K562 (cell line): ENCODE results near the gene UBE2E3. TPM values are rescaled to one million over a fixed set of nuclear protein-coding genes. Genes with fewer than 3 reads are reported as not detected.
A peak's percentile ranks its signal among the peaks of the same experiment; 100 is the strongest.

Source experiments
- CBX3 ChIP-seq, 2 experiments: IDR thresholded peaks; 1 replicate in 1 of 2; 2 replicates in 1 of 2; pipeline ENCODE4 v1.6.1; 2012; ENCODE audit warnings: inconsistent platforms in 2 of 2, low read length in 2 of 2, borderline replicate concordance in 1 of 2, control low read depth in 1 of 2
- DNMT1 ChIP-seq: fragments of 450-650 bp; IDR thresholded peaks from 2 replicates; pipeline ENCODE4 v1.6.1; 2016; ENCODE audit warnings: antibody characterized with exemption, mild to moderate bottlenecking
- MCM2 ChIP-seq: fragments of 450-650 bp; IDR thresholded peaks from 2 replicates; pipeline ENCODE4 v1.6.1; 2017; ENCODE audit warnings: low read depth, mild to moderate bottlenecking
- POLR2G ChIP-seq: fragments of 200-400 bp; formaldehyde crosslinking; IDR thresholded peaks from 2 replicates; pipeline ENCODE4 v1.6.1; 2017; ENCODE audit warnings: low read depth, mild to moderate bottlenecking, antibody characterized with exemption, low read length, moderate library complexity
- RBM34 ChIP-seq: fragments of 200-400 bp; formaldehyde crosslinking; IDR thresholded peaks from 2 replicates; pipeline ENCODE4 v1.6.1; 2018; ENCODE audit warnings: low read length, borderline replicate concordance; ENCODE audit not compliant: insufficient read depth
- REST ChIP-seq, 2 experiments: fragments of 450-650 bp; formaldehyde crosslinking in 1 of 2; IDR thresholded peaks; 2 replicates each; pipeline versions ENCODE4 v1.4.0 to v1.6.1; 2014 to 2020; ENCODE audit warnings: mild to moderate bottlenecking in 2 of 2, borderline replicate concordance in 1 of 2, low read depth in 1 of 2
- RFX1 ChIP-seq: fragments of 450-650 bp; IDR thresholded peaks from 2 replicates; pipeline ENCODE4 v1.6.1; 2016; ENCODE audit warnings: mild to moderate bottlenecking, moderate library complexity
- SIN3A ChIP-seq, 2 experiments: fragments of 150-350 bp in 1 of 2; IDR thresholded peaks; 2 replicates each; pipeline ENCODE4 v1.6.1; 2011 to 2016; ENCODE audit warnings: borderline replicate concordance in 2 of 2, low read depth in 2 of 2, low read length in 2 of 2, mild to moderate bottlenecking in 2 of 2, moderate library complexity in 2 of 2; ENCODE audit not compliant: control insufficient read depth in 1 of 2
- SRSF7 ChIP-seq: fragments of 200-400 bp; formaldehyde crosslinking; optimal IDR thresholded peaks from 2 replicates; pipeline ENCODE3; 2017; ENCODE audit warnings: mild to moderate bottlenecking, low read depth, low read length
- TBL1XR1 ChIP-seq, 2 experiments: IDR thresholded peaks; 2 replicates each; pipeline ENCODE4 v1.6.1; 2012; ENCODE audit warnings: improper control_type of control experiment in 2 of 2, low read length in 2 of 2, mild to moderate bottlenecking in 1 of 2
- TCF3 ChIP-seq: sonication (generic); formaldehyde crosslinking; IDR thresholded peaks from 2 replicates; pipeline ENCODE4 v1.4.0; 2020; ENCODE audit warnings: mild to moderate bottlenecking, missing genetic modification reagents
- TEAD4 ChIP-seq, 2 experiments: sonication (generic) in 1 of 2; formaldehyde crosslinking in 1 of 2; IDR thresholded peaks; 2 replicates each; pipeline versions ENCODE4 v1.6.1 to v1.8.0; 2012 to 2022; ENCODE audit warnings: borderline replicate concordance in 1 of 2, inconsistent platforms in 1 of 2, low read length in 1 of 2, mild to moderate bottlenecking in 1 of 2, missing genetic modification reagents in 1 of 2
- TRIM24 ChIP-seq, 2 experiments: fragments of 450-650 bp; IDR thresholded peaks; 2 replicates each; pipeline ENCODE4 v1.6.1; 2016
- U2AF1 ChIP-seq: fragments of 200-400 bp; formaldehyde crosslinking; optimal IDR thresholded peaks from 2 replicates; pipeline ENCODE3; 2017; ENCODE audit warnings: mild to moderate bottlenecking, low read depth, low read length, moderate library complexity
- ZC3H4 ChIP-seq: sonication (generic); formaldehyde crosslinking; IDR thresholded peaks from 2 replicates; pipeline ENCODE4 v1.9.0; 2021; ENCODE audit warnings: missing genetic modification reagents, borderline replicate concordance
- ZNF23 ChIP-seq: fragments of 250-450 bp; sonication (Bioruptor Pico); IDR thresholded peaks from 2 replicates; pipeline ENCODE4 v1.4.0; 2020; ENCODE audit warnings: mild to moderate bottlenecking
- ZNF253 ChIP-seq: fragments of 250-450 bp; sonication (Bioruptor Pico); conservative IDR thresholded peaks from 2 replicates; pipeline ENCODE4 v1.6.1; 2021; ENCODE audit warnings: mild to moderate bottlenecking
- ZNF449 ChIP-seq: fragments of 250-450 bp; sonication (Bioruptor Pico); IDR thresholded peaks from 2 replicates; pipeline ENCODE4 v1.8.0; 2022; ENCODE audit warnings: moderate library complexity, mild to moderate bottlenecking, inconsistent platforms
- polyA plus RNA-seq, 8 experiments: library from polyadenylated mRNA; depleted of rRNA in 4 of 8; stranded (reverse) in 5 of 8; unstranded in 3 of 8; fragments of >200 nt; fragmentation: Nextera tagmentation in 2 of 8; fragmentation: Illumina TruSeq in 1 of 8; extraction: Ambion mirVana in 2 of 8; extraction: Trizol in 1 of 8; gene quantifications; 2 replicates each; pipeline versions ENCODE4 v1.2.1 to v1.2.3, GENCODE V29; 2011 to 2014; ENCODE audit warnings: inconsistent platforms in 1 of 8, missing spikeins in 1 of 8
- total RNA-seq, 7 experiments: library from RNA; depleted of rRNA in 6 of 7; stranded (reverse); fragments of >200 nt in 6 of 7; fragmentation: Illumina TruSeq in 2 of 7; extraction: Trizol in 2 of 7; gene quantifications; 2 replicates each; pipeline versions ENCODE4 v1.2.1 to v1.2.3, GENCODE V29; 2011 to 2021; ENCODE audit warnings: low replicate concordance in 1 of 7

UBE2E3 gene
- total and polyA plus RNA-seq, 9 of the 15 experiments (the other 6 are each of a cell fraction or from before 2014, with no cell fraction given) = 58.2 to 173 (median 78.0) TPM

- no peak for TF ChIP-seq REST (IDR thresholded peaks at IDR 0.05; ENCODE audit: borderline replicate concordance)
- TF ChIP-seq REST (CRISPR knock-in tag; IDR thresholded peaks at IDR 0.05; ENCODE audit: low read depth) = no peak
- no peak for TF ChIP-seq TCF3 (CRISPR knock-in tag)
- no peak for TF ChIP-seq ZC3H4 (CRISPR knock-in tag)
- TF ChIP-seq ZNF253 (CRISPR knock-in tag) = no peak
- TF ChIP-seq ZNF449 (CRISPR knock-in tag) = no peak
- 0 out of 3 replicates have a peak, but pooled peaks of 1 of the 2 experiments have one; percentile 27 for TF ChIP-seq CBX3 (IDR thresholded peaks at IDR 0.05; ENCODE audit: borderline replicate concordance in 1 of 2, low read length in 2 of 2)
- TF ChIP-seq RFX1 = no peak
- peak; percentile 49; the same call in 1 of the 2 replicates for TF ChIP-seq TEAD4 (IDR thresholded peaks at IDR 0.05; ENCODE audit: low read length)
- no peak for TF ChIP-seq TEAD4 (CRISPR knock-in tag; IDR thresholded peaks at IDR 0.05; ENCODE audit: borderline replicate concordance)
- no peak for TF ChIP-seq DNMT1
- TF ChIP-seq ZNF23 = no peak
- no peak for TF ChIP-seq SRSF7
- TF ChIP-seq TBL1XR1 (IDR thresholded peaks at IDR 0.05; ENCODE audit: low read length in 2 of 2) = no peak
- no peak for TF ChIP-seq POLR2G
- TF ChIP-seq MCM2 = no peak
- no peak for TF ChIP-seq RBM34
- no peak for TF ChIP-seq U2AF1
- no peak for TF ChIP-seq TRIM24 (IDR thresholded peaks at IDR 0.05)
- no peak for TF ChIP-seq SIN3A (IDR thresholded peaks at IDR 0.05; ENCODE audit: borderline replicate concordance in 2 of 2, control insufficient read depth in 1 of 2, low read depth in 2 of 2, low read length in 2 of 2)
These were observed 3.2 kb downstream of the UBE2E3 start (continued) for GRCh38 chr2:180983468-180984242.
